Measurements from ENCODE around the gene MTCH1. TPM values are rescaled to one million over a fixed set of nuclear protein-coding genes. Genes with fewer than 3 reads are reported as not detected.

Gene MTCH1
- total RNA-seq, 1 donor from 2014 or later: 163 TPM

DNA sequence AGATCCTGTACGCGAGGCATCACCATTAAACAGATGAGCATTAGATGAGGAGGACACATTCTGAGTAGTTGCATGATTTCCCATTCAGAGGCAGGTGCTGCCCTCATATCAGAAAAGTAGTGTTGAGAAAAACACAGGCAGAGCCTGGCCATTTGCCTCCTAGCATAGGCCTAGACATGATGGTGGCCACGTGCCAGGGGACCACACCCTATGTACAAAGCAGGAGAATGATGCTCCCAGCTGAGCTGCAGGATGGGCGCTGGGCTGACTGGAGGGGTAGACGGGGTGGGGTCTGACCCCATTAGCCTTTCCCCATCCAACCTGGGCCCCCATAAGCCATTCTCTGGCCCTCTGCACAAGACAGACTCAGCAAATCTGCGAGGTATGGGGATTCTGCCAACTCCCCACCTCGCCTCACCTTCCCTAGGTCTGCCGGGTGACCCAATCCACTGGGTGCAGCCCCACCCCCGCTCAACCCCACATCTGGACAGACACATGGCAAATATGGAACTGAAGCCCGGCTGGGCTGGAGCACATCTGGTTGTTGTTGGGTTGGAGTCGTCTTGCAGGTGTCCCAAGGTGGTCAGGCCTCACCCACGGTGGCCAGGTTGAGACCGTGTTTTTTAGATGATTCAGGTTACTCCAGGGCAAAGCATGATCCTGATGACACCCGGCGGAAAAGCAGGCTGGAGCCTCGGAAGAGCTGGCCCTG, 17.6 kb downstream of the MTCH1 start:
- Mint-ChIP-seq H3K36me3 (peaks cover 19% of the 10 kb centered on the region), H3K27me3 (no peaks in the 10 kb centered on the region), H3K4me1 (ENCODE audit: unreplicated experiment) (no peaks in the 10 kb centered on the region), H3K4me3 (no peak overlapping the region), H3K27ac (no peak overlapping the region), H3K9me3 (no peaks in the 10 kb centered on the region)
- DNase-seq (ENCODE audit: extremely low spot score, unreplicated experiment): no peak
- TF ChIP-seq, protein P1, sequence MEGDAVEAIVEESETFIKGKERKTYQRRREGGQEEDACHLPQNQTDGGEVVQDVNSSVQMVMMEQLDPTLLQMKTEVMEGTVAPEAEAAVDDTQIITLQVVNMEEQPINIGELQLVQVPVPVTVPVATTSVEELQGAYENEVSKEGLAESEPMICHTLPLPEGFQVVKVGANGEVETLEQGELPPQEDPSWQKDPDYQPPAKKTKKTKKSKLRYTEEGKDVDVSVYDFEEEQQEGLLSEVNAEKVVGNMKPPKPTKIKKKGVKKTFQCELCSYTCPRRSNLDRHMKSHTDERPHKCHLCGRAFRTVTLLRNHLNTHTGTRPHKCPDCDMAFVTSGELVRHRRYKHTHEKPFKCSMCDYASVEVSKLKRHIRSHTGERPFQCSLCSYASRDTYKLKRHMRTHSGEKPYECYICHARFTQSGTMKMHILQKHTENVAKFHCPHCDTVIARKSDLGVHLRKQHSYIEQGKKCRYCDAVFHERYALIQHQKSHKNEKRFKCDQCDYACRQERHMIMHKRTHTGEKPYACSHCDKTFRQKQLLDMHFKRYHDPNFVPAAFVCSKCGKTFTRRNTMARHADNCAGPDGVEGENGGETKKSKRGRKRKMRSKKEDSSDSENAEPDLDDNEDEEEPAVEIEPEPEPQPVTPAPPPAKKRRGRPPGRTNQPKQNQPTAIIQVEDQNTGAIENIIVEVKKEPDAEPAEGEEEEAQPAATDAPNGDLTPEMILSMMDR (conservative IDR thresholded peaks at IDR 0.05): no peak

DNA sequence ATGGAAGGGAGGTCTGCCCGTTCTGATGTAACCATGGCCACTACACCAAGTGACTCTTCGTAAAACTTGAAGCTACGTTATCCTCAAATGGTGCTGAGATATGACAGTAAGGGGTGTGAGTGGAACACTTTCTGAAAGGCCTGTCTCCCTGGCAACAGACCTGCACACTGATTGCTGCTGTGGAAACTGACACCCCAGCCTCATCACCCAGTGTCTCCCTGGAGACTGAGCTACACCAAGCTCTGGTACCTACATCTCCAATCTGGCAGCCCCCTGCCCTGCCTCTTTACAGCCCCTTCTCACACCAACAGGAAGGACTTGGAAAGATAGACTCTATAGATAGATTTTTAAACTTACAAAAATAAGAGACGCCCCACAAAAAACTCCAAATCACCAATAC, 18.2 kb downstream of the MTCH1 start:
- Mint-ChIP-seq H3K4me3 (no peak overlapping the region), H3K27ac (no peak overlapping the region), H3K36me3 (peaks cover 18% of the 10 kb centered on the region), H3K27me3 (no peaks in the 10 kb centered on the region), H3K9me3 (no peaks in the 10 kb centered on the region), H3K4me1 (ENCODE audit: unreplicated experiment) (peaks cover 5% of the 10 kb centered on the region)
- DNase-seq (ENCODE audit: extremely low spot score, unreplicated experiment): no peak
- TF ChIP-seq, protein P1 (conservative IDR thresholded peaks at IDR 0.05): no peak

DNA sequence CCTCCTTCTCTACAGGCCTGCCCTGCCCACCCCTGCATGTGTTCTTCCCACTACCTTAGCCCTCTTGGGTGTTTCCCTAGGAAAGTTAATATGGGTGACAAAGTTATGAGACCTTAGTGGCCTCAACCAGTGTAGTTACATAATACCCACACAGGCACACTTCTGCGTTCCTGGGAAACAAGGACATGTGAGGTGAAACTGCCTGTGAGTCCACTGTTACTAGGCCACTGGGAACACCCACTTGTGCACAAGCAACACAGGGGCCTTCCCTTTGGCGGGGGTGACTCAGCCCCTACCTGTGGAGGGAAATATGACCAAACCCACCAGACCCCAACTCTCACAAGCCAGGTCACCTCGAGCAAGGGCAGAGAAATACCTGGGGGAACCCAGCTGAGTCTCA, 18.7 kb downstream of the MTCH1 start:
- Mint-ChIP-seq H3K27me3 (no peaks in the 10 kb centered on the region), H3K4me1 (ENCODE audit: unreplicated experiment) (peaks cover 7% of the 10 kb centered on the region), H3K9me3 (no peaks in the 10 kb centered on the region), H3K4me3 (no peak overlapping the region), H3K36me3 (peaks cover 15% of the 10 kb centered on the region), H3K27ac (peak overlapping the region; percentile 16)
- TF ChIP-seq, protein P1 (conservative IDR thresholded peaks at IDR 0.05): no peak
- no peak for DNase-seq (ENCODE audit: extremely low spot score, unreplicated experiment)

DNA sequence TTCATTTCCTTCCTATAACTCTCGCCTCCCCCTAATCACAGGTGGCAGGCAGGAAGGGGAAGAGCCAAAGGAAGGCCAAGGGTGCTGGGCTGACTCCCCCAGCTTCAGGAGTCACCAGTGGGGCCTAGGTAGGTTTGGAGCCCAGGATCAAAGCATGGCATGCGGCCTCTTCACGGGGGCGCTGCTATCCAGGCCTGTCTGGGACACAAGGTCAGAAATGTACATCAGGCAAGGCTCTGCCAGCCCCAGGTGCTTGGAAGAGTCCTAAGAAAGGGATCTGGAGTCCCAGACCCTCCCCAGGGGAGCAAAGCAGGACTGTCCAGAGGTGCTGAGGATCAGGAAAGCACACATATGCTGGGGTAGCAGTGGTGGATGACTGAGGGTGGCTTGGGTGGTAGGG, 21.1 kb downstream of the MTCH1 start:
- TF ChIP-seq, protein P1 (conservative IDR thresholded peaks at IDR 0.05): no peak
- Mint-ChIP-seq H3K36me3 (peaks cover 14% of the 10 kb centered on the region), H3K27me3 (no peaks in the 10 kb centered on the region), H3K4me1 (ENCODE audit: unreplicated experiment) (peaks cover 7% of the 10 kb centered on the region), H3K4me3 (no peak overlapping the region), H3K9me3 (no peaks in the 10 kb centered on the region), H3K27ac (no peak overlapping the region)
- no peak for DNase-seq (ENCODE audit: extremely low spot score, unreplicated experiment)

DNA sequence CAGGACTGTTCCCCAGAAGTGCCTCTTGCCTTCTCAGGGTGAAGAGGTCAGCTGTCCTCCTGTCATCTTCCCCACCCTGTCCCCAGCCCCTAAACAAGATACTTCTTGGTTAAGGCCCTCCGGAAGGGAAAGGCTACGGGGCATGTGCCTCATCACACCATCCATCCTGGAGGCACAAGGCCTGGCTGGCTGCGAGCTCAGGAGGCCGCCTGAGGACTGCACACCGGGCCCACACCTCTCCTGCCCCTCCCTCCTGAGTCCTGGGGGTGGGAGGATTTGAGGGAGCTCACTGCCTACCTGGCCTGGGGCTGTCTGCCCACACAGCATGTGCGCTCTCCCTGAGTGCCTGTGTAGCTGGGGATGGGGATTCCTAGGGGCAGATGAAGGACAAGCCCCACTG, 21.6 kb downstream of the MTCH1 start:
- H3K4me3 Mint-ChIP-seq: no peak overlapping the region
- TF ChIP-seq, protein P1 (conservative IDR thresholded peaks at IDR 0.05): no peak
- H3K9me3 Mint-ChIP-seq: no peaks in the 10 kb centered on the region
- no peak overlapping the region for H3K27ac Mint-ChIP-seq
- DNase-seq (ENCODE audit: extremely low spot score, unreplicated experiment): no peak
- H3K4me1 Mint-ChIP-seq (ENCODE audit: unreplicated experiment): peaks cover 7% of the 10 kb centered on the region
- H3K27me3 Mint-ChIP-seq: no peaks in the 10 kb centered on the region
- peaks cover 11% of the 10 kb centered on the region for H3K36me3 Mint-ChIP-seq
